ENCODE measurements around the gene POC5.
"Not testable (repeated sequence)": the region's sequence is repeated elsewhere in the genome, so short reads cannot be mapped to it uniquely, and the experiment has no call there.

The POC5 gene

GRCh38 chr5:75717082-75717922, at the start of gene POC5:
Gene POC5 (minus strand): TSS chr5:75717437. CDS start chr5:75712937, 4,500 bp downstream.
- Histone ChIP-seq H3K9ac (ENCODE audit: low read length) (peak within 1 kb of the TSS; percentile 86), H3K27ac (ENCODE audit: low read length) (peak within 1 kb of the TSS; percentile 72), H3K9me3 (ENCODE audit: control insufficient read depth, low read depth, low read length) (no peaks in the 10 kb centered on the region), H3K4me1 (ENCODE audit: control insufficient read depth, low read depth, low read length) (no peaks in the 10 kb centered on the region), H3K4me3 (ENCODE audit: low read length) (peak within 1 kb of the TSS; percentile 99), H3K36me3 (ENCODE audit: control insufficient read depth, low read depth, low read length) (no peaks in the 10 kb centered on the region), H3K27me3 (ENCODE audit: control insufficient read depth, insufficient read depth, low read length) (no peaks in the 10 kb centered on the region)

- H3K27me3 ChIP-seq (ENCODE audit: control insufficient read depth, insufficient read depth, low read length): no peaks in the 10 kb centered on the region
- H3K4me1 ChIP-seq (ENCODE audit: control insufficient read depth, low read depth, low read length): no peaks in the 10 kb centered on the region
- no peaks in the 10 kb centered on the region for H3K36me3 ChIP-seq (ENCODE audit: control insufficient read depth, low read depth, low read length)
- H3K9ac ChIP-seq (ENCODE audit: low read length): no peak overlapping the region
- no peak overlapping the region for H3K4me3 ChIP-seq (ENCODE audit: low read length)
- H3K9me3 ChIP-seq (ENCODE audit: control insufficient read depth, low read depth, low read length): no peaks in the 10 kb centered on the region
- H3K27ac ChIP-seq (ENCODE audit: low read length): no peak overlapping the region
Observed at GRCh38 chr5:75758116-75758515, 40.9 kb upstream of the POC5 start.

GRCh38 chr5:75756981-75757380, 39.7 kb upstream of the POC5 start:
- no peak overlapping the region for H3K27ac ChIP-seq (ENCODE audit: low read length)
- H3K4me1 ChIP-seq (ENCODE audit: control insufficient read depth, low read depth, low read length): no peaks in the 10 kb centered on the region
- no peak overlapping the region for H3K9ac ChIP-seq (ENCODE audit: low read length)
- no peaks in the 10 kb centered on the region for H3K36me3 ChIP-seq (ENCODE audit: control insufficient read depth, low read depth, low read length)
- no peak overlapping the region for H3K4me3 ChIP-seq (ENCODE audit: low read length)
- no peaks in the 10 kb centered on the region for H3K27me3 ChIP-seq (ENCODE audit: control insufficient read depth, insufficient read depth, low read length)
- H3K9me3 ChIP-seq (ENCODE audit: control insufficient read depth, low read depth, low read length): no peaks in the 10 kb centered on the region

- H3K27me3 ChIP-seq (ENCODE audit: control insufficient read depth, insufficient read depth, low read length): no peaks in the 10 kb centered on the region
- no peak overlapping the region for H3K4me3 ChIP-seq (ENCODE audit: low read length)
- H3K9me3 ChIP-seq (ENCODE audit: control insufficient read depth, low read depth, low read length): no peaks in the 10 kb centered on the region
- no peak overlapping the region for H3K27ac ChIP-seq (ENCODE audit: low read length)
- H3K9ac ChIP-seq (ENCODE audit: low read length): no peak overlapping the region
- H3K4me1 ChIP-seq (ENCODE audit: control insufficient read depth, low read depth, low read length): no peaks in the 10 kb centered on the region
- no peaks in the 10 kb centered on the region for H3K36me3 ChIP-seq (ENCODE audit: control insufficient read depth, low read depth, low read length)
Observed at GRCh38 chr5:75756211-75756610, 39.0 kb upstream of the POC5 start.

DNA sequence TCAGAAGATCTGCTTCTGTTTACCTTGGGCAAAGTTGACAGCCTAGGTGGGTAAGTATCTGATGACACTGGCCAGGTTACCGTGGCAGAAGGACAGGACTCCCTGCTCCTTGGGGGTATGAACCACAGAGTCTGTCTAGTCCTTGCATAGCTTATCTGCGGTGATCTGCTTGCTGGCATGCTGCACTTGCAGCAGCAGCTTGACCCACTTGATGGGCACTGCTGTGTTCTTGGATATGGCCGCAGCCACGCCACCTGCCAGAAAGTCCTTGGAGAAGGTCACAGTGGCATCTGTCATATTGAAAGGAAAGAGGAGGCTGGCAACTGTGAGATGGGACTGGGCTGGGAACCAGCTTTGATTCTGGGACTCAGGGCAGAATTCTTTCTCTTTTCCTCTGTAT, 35.9 kb upstream of the POC5 start:
- Histone ChIP-seq H3K36me3 (ENCODE audit: control insufficient read depth, low read depth, low read length) (no peaks in the 10 kb centered on the region), H3K9ac (ENCODE audit: low read length) (no peak overlapping the region), H3K9me3 (ENCODE audit: control insufficient read depth, low read depth, low read length) (no peaks in the 10 kb centered on the region), H3K27me3 (ENCODE audit: control insufficient read depth, insufficient read depth, low read length) (no peaks in the 10 kb centered on the region), H3K4me3 (ENCODE audit: low read length) (no peak overlapping the region), H3K4me1 (ENCODE audit: control insufficient read depth, low read depth, low read length) (no peaks in the 10 kb centered on the region), H3K27ac (ENCODE audit: low read length) (no peak overlapping the region)

GRCh38 chr5:75744355-75744754, 27.1 kb upstream of the POC5 start:
- no peaks in the 10 kb centered on the region for H3K36me3 ChIP-seq (ENCODE audit: control insufficient read depth, low read depth, low read length)
- H3K27ac ChIP-seq (ENCODE audit: low read length): no peak overlapping the region
- no peak overlapping the region for H3K4me3 ChIP-seq (ENCODE audit: low read length)
- no peaks in the 10 kb centered on the region for H3K9me3 ChIP-seq (ENCODE audit: control insufficient read depth, low read depth, low read length)
- no peaks in the 10 kb centered on the region for H3K4me1 ChIP-seq (ENCODE audit: control insufficient read depth, low read depth, low read length)
- H3K9ac ChIP-seq (ENCODE audit: low read length): no peak overlapping the region
- H3K27me3 ChIP-seq (ENCODE audit: control insufficient read depth, insufficient read depth, low read length): no peaks in the 10 kb centered on the region

- Histone ChIP-seq H3K4me1 (ENCODE audit: control insufficient read depth, low read depth, low read length) (no peaks in the 10 kb centered on the region), H3K27ac (ENCODE audit: low read length) (no peak overlapping the region), H3K4me3 (ENCODE audit: low read length) (no peak overlapping the region), H3K9me3 (ENCODE audit: control insufficient read depth, low read depth, low read length) (no peaks in the 10 kb centered on the region), H3K9ac (ENCODE audit: low read length) (no peak overlapping the region), H3K27me3 (ENCODE audit: control insufficient read depth, insufficient read depth, low read length) (no peaks in the 10 kb centered on the region), H3K36me3 (ENCODE audit: control insufficient read depth, low read depth, low read length) (no peaks in the 10 kb centered on the region)
Observed at GRCh38 chr5:75736273-75736672, 19.0 kb upstream of the POC5 start.

GRCh38 chr5:75734913-75735789, 17.9 kb upstream of the POC5 start:
- no peaks in the 10 kb centered on the region for H3K36me3 ChIP-seq (ENCODE audit: control insufficient read depth, low read depth, low read length)
- H3K27ac ChIP-seq (ENCODE audit: low read length): no peak overlapping the region
- no peak overlapping the region for H3K9ac ChIP-seq (ENCODE audit: low read length)
- no peak overlapping the region for H3K4me3 ChIP-seq (ENCODE audit: low read length)
- H3K9me3 ChIP-seq (ENCODE audit: control insufficient read depth, low read depth, low read length): no peaks in the 10 kb centered on the region
- H3K27me3 ChIP-seq (ENCODE audit: control insufficient read depth, insufficient read depth, low read length): no peaks in the 10 kb centered on the region
- H3K4me1 ChIP-seq (ENCODE audit: control insufficient read depth, low read depth, low read length): no peaks in the 10 kb centered on the region

DNA sequence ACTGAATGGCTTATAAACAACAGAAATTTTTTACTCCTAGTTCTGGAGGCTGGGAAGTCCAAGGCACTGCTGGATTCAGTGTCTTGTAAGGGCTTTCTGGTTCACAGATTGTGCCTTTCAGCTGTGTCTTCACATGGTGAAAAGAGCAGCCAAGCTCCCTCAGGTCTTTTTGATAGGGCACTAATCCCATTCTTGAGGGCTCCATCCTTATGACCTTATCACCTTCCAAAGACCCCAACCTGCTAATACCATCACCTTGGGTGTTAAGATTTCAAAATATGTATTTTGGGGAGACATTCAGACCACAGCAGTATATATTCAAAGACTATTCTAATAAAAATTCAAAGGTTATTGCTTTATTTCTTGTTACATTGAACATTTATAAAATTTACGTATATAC, 16.5 kb upstream of the POC5 start:
- no peaks in the 10 kb centered on the region for H3K4me1 ChIP-seq (ENCODE audit: control insufficient read depth, low read depth, low read length)
- H3K9me3 ChIP-seq (ENCODE audit: control insufficient read depth, low read depth, low read length): no peaks in the 10 kb centered on the region
- no peaks in the 10 kb centered on the region for H3K36me3 ChIP-seq (ENCODE audit: control insufficient read depth, low read depth, low read length)
- no peak overlapping the region for H3K27ac ChIP-seq (ENCODE audit: low read length)
- no peak overlapping the region for H3K9ac ChIP-seq (ENCODE audit: low read length)
- H3K4me3 ChIP-seq (ENCODE audit: low read length): no peak overlapping the region
- no peaks in the 10 kb centered on the region for H3K27me3 ChIP-seq (ENCODE audit: control insufficient read depth, insufficient read depth, low read length)

DNA sequence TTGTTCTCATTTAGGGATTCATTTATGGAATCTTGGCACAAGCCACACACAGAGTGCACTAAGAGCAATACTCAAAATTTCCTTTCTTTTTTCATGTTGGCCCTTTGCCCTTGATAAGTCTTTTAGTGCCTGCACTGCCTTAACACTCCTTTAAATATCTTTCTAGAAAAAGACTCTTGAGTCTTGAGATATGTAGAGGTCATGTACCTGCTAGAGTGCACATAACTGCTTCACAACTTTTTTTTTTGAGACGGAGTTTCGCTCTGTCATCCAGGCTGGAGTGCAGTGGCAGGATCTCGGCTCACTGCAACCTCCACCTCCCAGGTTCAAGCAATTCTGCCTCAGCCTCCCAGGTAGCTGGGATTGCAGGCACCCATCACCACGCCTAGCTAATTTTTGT, 14.3 kb upstream of the POC5 start:
- not testable (repeated sequence) for H3K4me1 ChIP-seq (ENCODE audit: control insufficient read depth, low read depth, low read length); H3K27ac ChIP-seq (ENCODE audit: low read length); H3K9me3 ChIP-seq (ENCODE audit: control insufficient read depth, low read depth, low read length); H3K9ac ChIP-seq (ENCODE audit: low read length); H3K36me3 ChIP-seq (ENCODE audit: control insufficient read depth, low read depth, low read length); H3K4me3 ChIP-seq (ENCODE audit: low read length); H3K27me3 ChIP-seq (ENCODE audit: control insufficient read depth, insufficient read depth, low read length)

DNA sequence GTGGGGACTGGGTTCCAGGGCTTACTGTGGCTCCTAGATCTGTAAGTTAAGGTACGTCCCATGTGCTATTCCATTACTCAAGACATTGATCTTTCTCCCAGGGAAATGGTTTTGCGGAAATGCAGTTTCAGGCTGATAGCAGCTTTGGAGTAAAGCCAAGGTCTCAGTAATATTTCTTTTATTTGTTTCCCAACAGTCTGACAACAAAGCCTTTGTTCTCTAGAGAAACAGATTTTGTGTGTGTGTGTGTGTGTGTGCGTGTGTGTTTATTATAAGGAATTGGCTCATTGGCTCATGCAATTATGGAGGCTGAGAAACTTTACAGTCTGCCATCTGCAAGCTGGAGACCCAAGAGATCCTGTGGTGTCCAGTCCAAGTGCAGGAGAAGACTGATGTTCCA, 12.1 kb upstream of the POC5 start:
- Histone ChIP-seq H3K4me1 (ENCODE audit: control insufficient read depth, low read depth, low read length) (peaks cover 5% of the 10 kb centered on the region), H3K27ac (ENCODE audit: low read length) (no peak overlapping the region), H3K27me3 (ENCODE audit: control insufficient read depth, insufficient read depth, low read length) (no peaks in the 10 kb centered on the region), H3K36me3 (ENCODE audit: control insufficient read depth, low read depth, low read length) (no peaks in the 10 kb centered on the region), H3K4me3 (ENCODE audit: low read length) (no peak overlapping the region), H3K9me3 (ENCODE audit: control insufficient read depth, low read depth, low read length) (no peaks in the 10 kb centered on the region), H3K9ac (ENCODE audit: low read length) (no peak overlapping the region)

Measured in iPS-18a (cell line).